Measurements from ENCODE around the gene PCED1B.
"Not testable (repeated sequence)": the region's sequence is repeated elsewhere in the genome, so short reads cannot be mapped to it uniquely, and the experiment has no call there.

The PCED1B gene

DNA sequence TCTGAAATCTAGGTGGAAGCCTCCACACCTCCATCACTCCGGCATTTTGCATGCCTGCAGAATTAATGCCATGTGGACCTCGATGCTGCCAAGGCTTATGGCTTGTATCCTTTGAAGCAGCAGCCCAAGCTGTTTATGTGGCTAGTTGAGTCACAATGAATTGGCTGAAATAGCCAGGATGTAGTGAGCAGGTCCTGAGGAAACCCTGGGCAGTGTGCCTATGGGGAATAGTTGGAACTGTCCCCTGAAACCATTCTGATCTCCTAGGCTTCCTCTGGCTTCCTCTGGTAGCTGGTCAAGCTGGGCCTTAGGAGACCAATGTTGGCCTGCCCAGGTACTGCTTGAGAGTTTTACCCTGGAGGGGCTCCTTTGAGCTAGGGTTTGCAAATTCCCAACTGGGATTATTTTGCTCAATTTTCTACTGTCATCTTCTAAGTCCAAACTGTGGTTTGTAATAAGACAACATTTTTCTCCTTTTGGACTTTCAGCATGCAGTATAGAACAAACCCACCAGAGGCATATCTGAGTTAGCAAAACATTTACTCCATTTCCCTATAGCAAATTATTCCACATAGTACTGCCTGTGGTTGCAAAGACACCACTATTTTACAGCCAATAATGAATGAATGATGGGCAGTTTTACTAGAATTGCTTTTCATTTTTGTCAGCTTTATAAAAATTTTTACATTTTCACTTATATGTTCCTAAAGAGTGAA, 85.5 kb downstream of the PCED1B start:
- DNase-seq (ENCODE audit: low read depth in 1 of 2, low spot score in 1 of 2): no peak

DNA sequence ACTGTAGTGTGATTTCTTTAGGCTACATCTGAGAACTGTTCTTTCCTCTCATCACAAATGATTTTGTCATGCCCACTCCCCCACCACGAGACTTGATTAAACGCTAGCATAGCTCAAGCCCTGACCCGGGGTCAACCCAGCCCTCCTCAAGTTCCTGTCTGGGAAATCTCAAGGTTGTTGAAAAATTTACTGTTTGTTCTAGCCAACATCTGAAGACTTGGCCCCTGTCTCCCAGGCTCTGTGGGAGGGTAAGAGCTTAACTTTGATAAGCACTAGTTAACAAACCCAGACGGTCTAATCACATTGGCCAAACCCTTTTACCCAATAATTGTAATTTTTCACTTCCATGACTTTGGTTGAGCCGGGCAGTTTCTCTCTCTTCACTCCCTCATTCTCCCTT, 86.5 kb downstream of the PCED1B start:
- DNase-seq (ENCODE audit: low read depth in 1 of 2, low spot score in 1 of 2): no peak

DNA sequence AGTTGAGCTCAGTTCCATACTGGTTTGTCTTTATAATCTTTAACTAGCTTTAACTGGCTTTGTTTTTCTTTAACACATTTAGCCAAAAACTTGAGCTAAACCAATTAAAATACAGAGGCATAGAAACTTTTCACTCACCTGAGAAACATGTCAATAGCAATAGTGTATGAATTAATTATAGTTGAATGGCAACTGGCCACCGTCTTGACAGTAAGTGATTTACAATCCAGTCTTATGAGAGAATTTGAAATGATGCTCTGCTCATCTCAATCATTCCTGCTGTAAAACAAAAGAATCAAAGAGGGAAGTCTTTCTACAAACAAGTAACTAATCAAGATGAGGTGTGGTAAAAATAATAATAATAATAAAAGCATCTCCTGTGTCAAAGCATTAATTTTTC, 86.9 kb downstream of the PCED1B start:
- DNase-seq (ENCODE audit: low read depth in 1 of 2, low spot score in 1 of 2): no peak

DNA sequence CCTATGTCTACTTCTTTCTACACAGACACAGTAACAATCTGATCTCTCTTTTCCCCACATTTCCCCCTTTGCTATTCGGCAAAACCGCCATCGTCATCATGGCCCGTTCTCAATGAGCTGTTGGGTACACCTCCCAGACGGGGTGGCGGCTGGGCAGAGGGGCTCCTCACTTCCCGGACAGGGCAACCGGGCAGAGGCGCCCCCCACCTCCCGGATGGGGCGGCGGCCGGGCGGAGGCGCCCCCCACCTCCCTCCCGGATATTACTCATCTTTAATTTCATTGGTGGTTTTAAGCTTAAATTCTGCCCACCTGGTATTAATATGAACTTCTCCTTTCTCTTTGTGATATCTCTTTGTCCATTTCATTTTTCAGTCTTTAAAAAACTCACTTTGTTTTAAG, 90.9 kb downstream of the PCED1B start:
- not testable (repeated sequence) for DNase-seq (ENCODE audit: low read depth in 1 of 2, low spot score in 1 of 2)

DNA sequence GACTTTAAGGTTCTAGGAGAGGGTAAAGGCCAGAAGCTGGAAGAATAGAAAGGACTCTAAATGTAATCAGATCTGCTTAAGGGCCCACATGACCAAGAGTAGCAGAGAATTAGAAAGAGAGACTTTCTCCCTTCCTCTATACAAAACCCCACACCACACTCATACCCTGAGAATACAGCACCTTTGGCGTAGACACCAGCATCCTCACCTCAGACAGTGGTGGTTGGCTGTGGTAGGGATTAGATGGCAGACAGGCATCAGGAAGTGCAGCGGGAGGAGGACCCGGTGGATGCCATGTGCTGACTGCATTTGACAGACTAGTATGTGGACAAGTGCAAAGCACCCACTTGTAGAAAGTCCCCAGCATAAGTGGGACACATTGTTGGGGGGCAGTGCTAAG, 98.6 kb downstream of the PCED1B start:
- no peak for DNase-seq (ENCODE audit: low read depth in 1 of 2, low spot score in 1 of 2)

DNA sequence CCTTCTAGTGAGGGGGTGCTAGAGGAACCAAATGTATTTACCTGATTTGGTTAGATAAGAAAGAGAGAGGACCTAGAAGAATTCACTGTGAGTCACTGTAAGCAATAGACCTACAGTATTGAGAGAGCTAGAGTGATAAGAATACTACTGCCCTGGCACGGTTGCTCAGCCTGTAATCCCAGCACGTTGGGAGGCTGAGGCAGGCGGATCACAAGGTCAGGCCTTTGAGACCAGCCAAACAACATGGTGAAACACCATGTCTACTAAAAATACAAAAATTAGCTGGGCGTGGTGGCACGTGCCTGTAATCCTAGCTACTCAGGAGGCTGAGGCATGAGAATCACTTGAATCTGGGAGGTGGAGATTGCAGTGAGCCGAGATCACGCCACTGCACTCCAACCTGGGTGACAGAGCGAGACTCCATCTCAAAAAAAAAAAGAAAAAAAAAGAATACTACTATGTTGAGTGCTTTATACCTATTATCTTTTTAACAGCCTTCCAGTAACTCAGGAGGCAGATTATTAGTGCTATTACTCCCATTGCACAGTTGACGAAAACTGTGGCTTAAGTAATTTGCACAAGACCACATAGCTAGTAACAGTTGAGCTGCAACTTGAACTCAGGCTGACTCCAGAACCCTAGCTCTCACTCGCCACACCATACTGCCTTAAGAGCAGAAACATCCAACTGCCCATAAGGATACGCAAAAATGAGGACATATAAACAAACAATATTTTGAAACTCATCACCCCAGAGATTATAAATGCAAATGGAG, 102.9 kb downstream of the PCED1B start:
- not testable (repeated sequence) for DNase-seq (ENCODE audit: low read depth in 1 of 2, low spot score in 1 of 2)

DNA sequence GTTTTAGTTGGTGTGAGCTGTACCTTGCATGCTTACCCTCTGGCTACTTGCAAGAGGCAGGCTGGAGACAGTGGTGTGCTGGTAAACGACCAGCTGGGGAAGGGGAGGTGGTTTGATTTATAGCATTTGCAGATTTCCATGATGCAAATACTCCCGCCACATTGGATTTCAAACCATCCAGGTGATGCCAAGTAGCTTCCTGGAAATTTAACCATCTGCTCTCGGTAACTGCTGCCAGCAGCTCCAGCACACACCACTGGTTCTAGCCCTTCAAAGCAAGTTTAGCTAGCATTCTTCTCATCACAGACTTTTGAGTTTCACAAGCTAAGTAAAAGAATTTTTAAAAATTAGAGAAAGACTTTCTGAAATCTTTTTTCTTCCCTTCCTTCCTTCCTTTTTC, 104.8 kb downstream of the PCED1B start:
- DNase-seq (ENCODE audit: low read depth in 1 of 2, low spot score in 1 of 2): no peak

DNA sequence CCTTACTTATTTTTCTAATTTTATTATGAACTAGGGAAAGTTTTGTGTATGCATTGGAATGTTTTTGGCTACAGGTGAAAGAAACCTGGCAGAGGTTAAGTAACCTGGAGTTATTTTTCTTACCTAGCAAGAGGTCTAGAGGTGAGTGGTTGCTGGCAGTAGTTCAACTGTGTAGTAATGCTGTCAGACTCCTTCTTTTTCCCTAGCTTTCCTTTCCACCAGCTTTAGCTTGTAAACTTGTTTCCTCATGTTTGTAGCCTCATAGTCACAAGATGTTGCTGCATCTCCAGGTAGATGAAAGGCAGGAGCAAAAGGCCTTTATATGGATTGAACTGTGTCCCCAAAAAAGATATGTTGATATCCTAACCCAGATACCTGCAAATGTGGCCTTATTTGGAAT, 105.4 kb downstream of the PCED1B start:
- no peak for DNase-seq (ENCODE audit: low read depth in 1 of 2, low spot score in 1 of 2)

DNA sequence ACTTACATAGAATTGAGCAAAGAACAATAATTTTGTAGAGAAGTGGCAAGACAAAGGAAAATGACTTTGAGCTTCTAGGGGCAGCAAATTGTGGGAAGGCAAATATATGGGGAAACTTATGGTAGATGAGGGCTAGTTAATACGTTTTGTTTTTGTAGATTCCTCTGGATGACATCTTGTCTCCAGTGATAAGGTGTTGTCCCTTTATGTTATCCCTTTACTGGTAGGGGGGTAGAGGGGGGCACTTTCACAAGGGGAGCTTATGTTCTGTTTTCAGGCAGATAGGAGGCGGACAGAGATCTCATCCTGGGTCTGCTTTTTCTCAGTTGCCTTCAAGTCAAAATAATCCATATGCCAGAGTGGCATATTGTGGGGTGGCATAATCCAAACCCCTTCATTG, 106.8 kb downstream of the PCED1B start:
- no peak for DNase-seq (ENCODE audit: low read depth in 1 of 2, low spot score in 1 of 2)

DNA sequence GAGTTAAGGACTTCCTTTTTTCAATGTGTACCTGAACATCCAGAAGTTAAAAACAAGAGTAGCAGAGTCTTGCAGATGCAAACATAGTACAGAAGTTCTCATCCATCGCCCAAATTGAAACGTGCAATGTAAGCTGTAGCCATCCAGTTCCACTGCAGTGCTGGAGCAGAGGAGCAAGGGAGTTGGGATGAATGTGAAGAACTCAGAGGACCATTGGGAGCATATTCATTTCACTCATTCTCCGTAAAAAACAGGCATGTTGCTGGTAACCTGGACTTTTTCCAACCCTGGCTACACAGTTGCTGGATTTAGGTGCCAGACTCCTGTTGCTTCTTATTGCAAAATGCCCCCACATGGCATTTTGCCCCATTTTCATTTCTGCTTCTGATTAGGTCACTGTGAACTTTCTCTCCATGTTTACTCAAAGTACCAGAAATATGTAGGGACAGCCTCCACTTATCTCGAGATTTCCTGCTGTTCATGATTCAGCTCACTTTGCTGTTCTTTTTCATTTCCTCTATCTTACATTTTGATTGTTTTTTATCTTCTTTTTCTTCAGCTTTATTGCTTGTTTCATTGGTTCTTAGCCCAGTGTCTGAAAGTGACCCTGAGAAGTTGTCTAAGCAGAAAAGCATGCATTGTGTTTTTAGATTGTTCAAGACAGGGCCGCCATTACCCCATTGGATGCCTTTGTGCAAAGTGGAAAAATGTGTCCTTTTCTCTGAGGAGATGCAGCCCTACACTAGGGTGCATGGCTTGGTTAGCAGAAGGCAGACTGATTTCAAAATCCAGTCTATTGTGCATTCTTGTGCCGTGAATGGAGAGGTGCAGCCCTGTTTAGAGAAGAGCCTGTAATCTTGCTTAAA, 109.4 kb downstream of the PCED1B start:
- DNase-seq (ENCODE audit: low read depth in 1 of 2, low spot score in 1 of 2): no peak

DNA sequence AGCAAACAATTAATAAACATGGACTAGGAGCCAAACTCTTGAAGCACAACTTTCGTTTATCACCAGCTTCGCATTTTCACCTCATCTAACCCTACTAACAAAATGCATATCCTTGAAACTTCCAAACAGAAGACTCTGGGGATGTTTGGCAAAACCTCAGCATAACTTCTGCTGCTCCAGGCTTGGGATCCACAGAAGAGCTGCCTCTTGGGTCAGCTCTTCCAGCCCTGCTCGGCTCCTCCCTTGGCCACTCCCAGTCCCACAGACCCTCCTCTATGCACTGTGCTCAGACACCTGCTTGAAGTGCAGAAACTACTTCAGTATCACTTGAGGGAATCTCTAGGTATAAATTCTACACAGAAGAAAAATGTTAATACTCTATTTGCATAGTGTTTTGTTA, 110.3 kb downstream of the PCED1B start:
- DNase-seq (ENCODE audit: low read depth in 1 of 2, low spot score in 1 of 2): no peak

DNA sequence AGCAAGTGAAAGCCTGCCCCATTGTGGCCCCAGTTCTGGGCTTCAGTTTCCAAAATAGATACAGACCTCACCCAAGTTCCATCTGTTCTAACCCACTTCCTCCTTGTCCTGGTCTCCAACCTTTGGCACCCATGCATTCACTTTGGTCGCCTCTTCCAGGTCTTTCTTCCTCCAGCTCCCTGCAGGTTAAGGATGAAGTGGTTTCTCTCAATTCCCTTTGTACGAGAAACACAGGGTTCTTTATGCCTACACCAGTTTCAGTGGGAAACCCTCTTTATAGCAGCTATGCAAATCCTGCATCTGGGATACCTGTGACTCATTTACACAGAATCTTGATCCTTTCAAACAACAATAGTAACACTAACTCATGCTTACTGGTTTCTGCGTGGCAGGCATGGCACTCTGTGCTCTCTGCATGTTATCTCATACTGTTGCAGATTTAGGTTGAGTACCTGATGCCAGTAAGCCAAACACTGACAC, 110.9 kb downstream of the PCED1B start:
- DNase-seq (ENCODE audit: low read depth in 1 of 2, low spot score in 1 of 2): peak in 1 of 2 donors; percentile 50

DNA sequence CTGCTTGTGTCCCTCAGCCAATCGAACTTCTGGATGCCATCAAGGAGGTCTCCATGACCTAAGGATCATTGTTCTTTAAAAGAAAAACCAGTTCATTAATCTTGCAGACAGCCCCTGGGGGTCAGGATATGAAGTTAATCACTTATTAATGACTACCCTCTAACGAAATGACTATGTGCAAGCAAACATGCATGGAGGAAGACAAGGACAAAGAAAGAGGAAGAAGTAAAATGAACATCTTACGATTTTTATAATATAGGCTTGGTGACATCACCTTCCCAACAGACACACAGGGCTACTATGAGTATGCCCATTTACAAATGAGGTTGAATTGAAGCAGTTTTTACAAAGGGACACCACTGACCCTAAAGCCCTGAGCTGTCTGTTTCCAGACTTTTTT, 111.5 kb downstream of the PCED1B start:
- no peak for DNase-seq (ENCODE audit: low read depth in 1 of 2, low spot score in 1 of 2)

DNA sequence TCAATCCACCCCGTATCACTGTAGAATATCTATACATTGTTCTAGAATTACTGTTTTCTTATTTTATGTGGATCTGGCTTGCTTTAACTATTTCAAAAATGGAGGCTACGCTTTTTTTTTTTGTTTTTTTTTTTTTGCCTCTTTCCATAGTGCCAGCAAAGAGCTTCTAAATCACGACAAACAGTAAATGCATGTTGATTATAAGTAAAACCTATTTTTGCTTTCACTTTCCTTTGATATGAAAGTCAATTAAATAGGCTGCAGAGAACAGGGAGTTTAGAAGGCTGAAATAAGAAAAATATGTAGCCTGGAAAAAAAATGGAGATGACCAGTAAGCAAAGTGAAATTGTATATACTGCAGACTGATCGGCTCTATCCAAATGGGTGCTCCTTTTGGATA, 112.6 kb downstream of the PCED1B start:
- DNase-seq (ENCODE audit: low read depth in 1 of 2, low spot score in 1 of 2): no peak

DNA sequence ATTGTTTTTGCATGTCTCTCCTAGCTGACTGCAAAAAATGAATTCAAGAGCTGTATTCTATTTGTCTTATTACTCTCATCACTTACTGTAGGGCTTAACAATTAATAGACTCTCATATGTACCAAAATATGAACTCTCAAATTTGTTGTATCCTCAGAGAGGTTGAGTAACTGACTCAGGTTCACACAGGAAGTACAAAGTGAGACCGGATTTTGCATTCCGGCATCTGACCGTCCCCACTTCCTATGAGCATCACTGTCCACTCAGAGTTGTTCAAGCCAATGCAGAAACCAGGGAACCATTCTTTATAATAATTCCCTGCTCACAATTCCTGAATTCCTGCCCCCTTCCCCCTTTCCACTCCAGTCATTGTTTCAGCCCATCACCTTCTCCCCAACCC, 113.6 kb downstream of the PCED1B start:
- no peak for DNase-seq (ENCODE audit: low read depth in 1 of 2, low spot score in 1 of 2)

DNA sequence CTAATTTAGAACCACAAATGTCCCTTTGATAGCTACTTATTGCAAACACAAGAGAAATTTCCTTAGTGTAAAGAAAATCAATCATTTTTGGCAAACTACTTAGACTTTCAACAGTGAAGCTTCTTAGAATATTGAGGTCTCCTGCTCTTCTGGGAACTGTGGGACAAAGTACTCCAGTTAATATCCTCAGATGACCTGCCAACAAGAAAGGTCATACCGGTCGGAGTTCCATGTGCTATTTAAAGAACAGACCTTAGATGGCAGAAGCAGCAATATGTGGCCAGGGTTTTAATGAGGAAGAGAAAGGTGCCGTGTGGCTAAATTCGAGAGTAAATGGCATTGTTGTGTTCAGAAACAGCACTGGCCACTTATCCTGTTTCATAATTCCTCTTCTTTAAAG, 115.1 kb downstream of the PCED1B start:
- DNase-seq (ENCODE audit: low read depth in 1 of 2, low spot score in 1 of 2): no peak

DNA sequence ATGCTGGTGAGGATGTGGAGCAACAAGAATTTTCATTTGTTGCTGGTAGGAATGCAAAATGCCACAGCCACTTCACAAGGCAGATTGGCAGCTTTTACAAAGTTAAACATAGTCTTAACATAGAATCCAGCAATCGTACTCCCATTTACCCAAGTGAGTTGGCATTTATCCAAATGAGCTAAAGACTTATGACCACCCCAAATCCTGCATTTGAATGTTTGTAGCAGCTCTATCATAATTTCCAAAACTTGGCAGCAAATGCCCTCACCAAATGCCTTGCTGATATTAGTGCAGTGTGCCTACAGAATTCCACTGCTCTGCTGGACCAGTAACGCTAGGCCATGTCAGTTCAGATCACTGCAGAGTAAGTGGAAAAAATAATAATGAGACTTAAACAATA, 121.0 kb downstream of the PCED1B start:
- DNase-seq (ENCODE audit: low read depth in 1 of 2, low spot score in 1 of 2): no peak

DNA sequence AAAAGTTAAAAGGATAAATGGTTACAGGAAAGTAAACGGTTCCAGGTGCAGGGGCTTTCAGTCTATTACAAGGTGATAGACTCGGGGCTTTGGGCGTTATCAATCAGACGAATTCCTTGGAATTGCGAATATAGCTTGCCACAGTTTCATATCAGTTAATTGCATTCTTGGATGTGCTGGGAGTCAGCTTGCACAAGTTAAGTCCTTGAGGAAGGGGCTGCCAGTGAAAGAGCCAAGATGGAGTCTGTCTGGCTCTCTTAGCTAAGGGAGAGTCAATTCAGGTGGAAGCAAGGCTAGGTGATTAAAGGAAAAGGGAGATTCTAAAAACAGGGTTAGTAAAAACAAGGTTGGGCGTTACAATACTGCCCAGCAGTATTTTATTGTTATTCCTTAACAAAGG, 121.8 kb downstream of the PCED1B start:
- not testable (repeated sequence) for DNase-seq (ENCODE audit: low read depth in 1 of 2, low spot score in 1 of 2)

DNA sequence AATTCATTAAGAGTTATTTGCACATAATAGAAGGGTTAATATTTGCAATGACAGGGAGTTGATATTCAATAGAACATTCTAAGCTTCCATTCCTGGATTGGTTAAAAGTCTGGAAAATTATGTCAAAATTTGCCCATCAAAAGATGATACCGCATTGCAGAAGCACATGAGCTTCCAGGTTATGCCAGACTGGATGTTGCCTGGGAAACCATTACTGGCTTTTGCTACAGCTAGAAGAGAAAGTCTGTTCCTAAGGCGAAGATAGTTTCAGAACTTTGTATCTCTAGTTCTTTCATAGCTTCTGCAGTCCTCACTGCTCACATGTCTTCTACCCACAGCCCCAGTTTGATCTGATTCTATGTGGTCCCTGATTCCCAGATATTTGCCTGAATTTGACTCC, 122.8 kb downstream of the PCED1B start:
- DNase-seq (ENCODE audit: low read depth in 1 of 2, low spot score in 1 of 2): no peak

DNA sequence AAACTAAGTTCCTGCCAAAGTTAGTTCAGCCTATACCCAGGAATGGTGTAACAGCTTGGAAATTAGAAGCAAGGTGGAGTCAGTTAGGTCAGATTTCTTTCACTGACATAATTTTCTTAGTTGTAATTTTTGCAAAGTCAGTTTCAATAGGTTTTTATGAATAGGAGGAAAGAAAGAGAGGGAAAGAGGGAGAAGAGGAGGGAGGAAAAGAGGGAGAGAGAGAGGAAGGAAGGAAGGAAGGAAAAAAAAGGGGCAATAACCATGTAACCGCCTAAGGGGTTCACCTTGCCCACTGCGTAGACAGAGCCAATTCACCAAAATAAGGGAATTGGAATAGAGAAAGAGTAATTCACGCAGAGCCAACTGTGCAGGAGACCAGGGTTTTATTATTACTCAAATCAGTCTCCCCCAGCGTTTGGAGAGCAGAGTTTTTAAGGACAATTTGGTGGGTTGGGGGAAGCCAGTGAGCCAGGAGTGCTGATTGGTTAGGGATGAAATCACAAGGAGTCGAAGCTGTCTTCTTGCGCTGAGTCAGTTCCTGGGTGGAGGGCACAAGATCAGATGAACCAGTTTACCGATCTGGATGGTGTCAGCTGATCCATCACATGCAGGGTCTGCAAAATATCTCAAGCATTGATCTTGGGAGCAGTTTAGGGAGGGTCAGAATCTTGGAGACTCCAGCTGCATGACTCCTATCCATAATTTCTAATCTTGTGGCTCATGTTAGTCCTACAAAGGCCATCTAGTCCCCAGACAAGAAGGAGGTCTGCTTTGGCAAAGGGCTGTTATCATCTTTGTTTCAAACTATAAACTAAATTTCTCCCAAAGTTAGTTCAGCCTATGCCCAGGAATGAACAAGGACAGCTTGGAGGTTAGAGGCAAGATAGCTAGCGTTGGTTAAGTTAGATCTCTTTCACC, 126.4 kb downstream of the PCED1B start:
- DNase-seq (ENCODE audit: low read depth in 1 of 2, low spot score in 1 of 2): no peak
